OCI-LY1 (cell line): ENCODE measurements around the gene PARVG.

Source experiments
- EZH2 ChIP-seq: fragments of 200-600 bp; sonication (generic), shearing (Covaris generic); IDR thresholded peaks from 2 replicates; pipeline ENCODE4 v1.8.0; 2017; ENCODE audit warnings: borderline replicate concordance, mixed run types, mild to moderate bottlenecking, antibody characterized with exemption, low read length, moderate library complexity, mixed read lengths
- TF ChIP-seq, protein P1 (sequence below): fragments of 200-600 bp; sonication (generic), shearing (Covaris generic); IDR thresholded peaks from 2 replicates; pipeline ENCODE4 v1.5.1; 2017; ENCODE audit warnings: mild to moderate bottlenecking, antibody characterized with exemption, low read length, moderate library complexity, mixed read lengths

DNA sequence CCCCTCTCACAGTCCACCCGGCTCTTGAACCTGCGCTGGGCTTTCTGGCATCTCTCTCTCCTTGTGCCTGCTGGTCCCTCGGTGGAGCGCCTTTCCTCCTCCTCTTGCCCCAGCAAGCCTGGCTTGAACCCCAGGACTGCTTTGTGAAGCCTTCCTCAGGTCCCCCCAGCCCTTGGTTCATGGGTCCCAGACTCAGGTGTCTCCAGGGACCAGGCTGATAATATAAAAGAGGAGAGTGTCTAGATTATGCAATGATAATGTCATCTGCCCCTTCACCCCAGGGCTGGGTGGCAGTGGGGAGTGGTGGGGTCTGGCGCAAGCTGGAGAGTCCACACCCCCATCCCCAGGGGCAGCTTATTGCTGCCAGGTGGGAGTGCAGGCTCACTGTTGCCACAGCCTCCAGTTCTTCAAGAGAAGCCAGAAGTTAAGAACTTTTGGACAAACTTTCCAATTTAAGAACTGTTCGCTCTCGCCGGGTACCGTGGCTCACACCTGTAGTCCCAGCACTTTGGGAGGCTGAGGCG is 36.6 kb upstream of the PARVG start:
- TF ChIP-seq, protein P1, sequence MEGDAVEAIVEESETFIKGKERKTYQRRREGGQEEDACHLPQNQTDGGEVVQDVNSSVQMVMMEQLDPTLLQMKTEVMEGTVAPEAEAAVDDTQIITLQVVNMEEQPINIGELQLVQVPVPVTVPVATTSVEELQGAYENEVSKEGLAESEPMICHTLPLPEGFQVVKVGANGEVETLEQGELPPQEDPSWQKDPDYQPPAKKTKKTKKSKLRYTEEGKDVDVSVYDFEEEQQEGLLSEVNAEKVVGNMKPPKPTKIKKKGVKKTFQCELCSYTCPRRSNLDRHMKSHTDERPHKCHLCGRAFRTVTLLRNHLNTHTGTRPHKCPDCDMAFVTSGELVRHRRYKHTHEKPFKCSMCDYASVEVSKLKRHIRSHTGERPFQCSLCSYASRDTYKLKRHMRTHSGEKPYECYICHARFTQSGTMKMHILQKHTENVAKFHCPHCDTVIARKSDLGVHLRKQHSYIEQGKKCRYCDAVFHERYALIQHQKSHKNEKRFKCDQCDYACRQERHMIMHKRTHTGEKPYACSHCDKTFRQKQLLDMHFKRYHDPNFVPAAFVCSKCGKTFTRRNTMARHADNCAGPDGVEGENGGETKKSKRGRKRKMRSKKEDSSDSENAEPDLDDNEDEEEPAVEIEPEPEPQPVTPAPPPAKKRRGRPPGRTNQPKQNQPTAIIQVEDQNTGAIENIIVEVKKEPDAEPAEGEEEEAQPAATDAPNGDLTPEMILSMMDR: no peak
- no peak for TF ChIP-seq EZH2
